WTC11 (cell line): ENCODE results near the gene BLM. TPM values are rescaled to one million over a fixed set of nuclear protein-coding genes. Genes with fewer than 3 reads are reported as not detected.
"Not testable (repeated sequence)": the region's sequence is repeated elsewhere in the genome, so short reads cannot be mapped to it uniquely, and the experiment has no call there.

Experiments
- ATAC-seq: fragments of 200-7000 bp; cut with Tn5 transposase; 2 replicates; pipeline ENCODE4 v1.10.0; 2021; ENCODE audit warnings: mild to moderate bottlenecking, moderate library complexity
- CTCF ChIA-PET: fragments of 300-600 bp; sonication (Branson Sonifier 250); formaldehyde crosslinking; loops from one replicate; lab custom pipeline; 2021; ENCODE audit warnings: antibody characterized with exemption; lab: Charles Lee
- POLR2A ChIA-PET: fragments of 350-600 bp; sonication (Branson Sonifier 250); formaldehyde crosslinking; loops from one replicate; lab custom pipeline; 2021; ENCODE audit warnings: antibody characterized with exemption; lab: Charles Lee
- DNase-seq: peaks from one replicate; pipeline ENCODE4 v3.0.0; 2021; ENCODE audit warnings: low spot score
- H3K27ac Mint-ChIP-seq: 2 replicates; pipeline ENCODE4 v1.8.0; 2021; ENCODE audit warnings: mixed read lengths
- H3K27me3 Mint-ChIP-seq: 2 replicates; pipeline ENCODE4 v1.8.0; 2021; ENCODE audit warnings: low read depth, mild to moderate bottlenecking, moderate library complexity, mixed read lengths
- H3K36me3 Mint-ChIP-seq: 2 replicates; pipeline ENCODE4 v1.8.0; 2021; ENCODE audit warnings: mixed read lengths
- H3K4me1 Mint-ChIP-seq: 2 replicates; pipeline ENCODE4 v1.8.0; 2022; ENCODE audit warnings: mixed read lengths
- H3K4me3 Mint-ChIP-seq: 2 replicates; pipeline ENCODE4 v1.8.0; 2021; ENCODE audit warnings: mild to moderate bottlenecking, moderate library complexity, mixed read lengths
- H3K9me3 Mint-ChIP-seq: 2 replicates; pipeline ENCODE4 v1.8.0; 2021; ENCODE audit warnings: mixed read lengths
- CREM ChIP-seq: sonication (generic); formaldehyde crosslinking; IDR thresholded peaks from 2 replicates; pipeline ENCODE4 v1.8.1; 2022; ENCODE audit warnings: mild to moderate bottlenecking, missing genetic modification reagents, moderate library complexity
- CTCF ChIP-seq: fragments of 200-600 bp; IDR thresholded peaks from 2 replicates; pipeline ENCODE4 v1.8.0; 2022; ENCODE audit warnings: antibody characterized with exemption
- GRHL2 ChIP-seq: fragments of 250-450 bp; sonication (Bioruptor Pico); IDR thresholded peaks from 2 replicates; pipeline ENCODE4 v1.8.0; 2022; ENCODE audit warnings: mild to moderate bottlenecking, moderate library complexity; ENCODE audit not compliant: insufficient replicate concordance, severe bottlenecking
- IRF2 ChIP-seq: sonication (generic); formaldehyde crosslinking; IDR thresholded peaks from 2 replicates; pipeline ENCODE4 v1.8.0; 2022; ENCODE audit warnings: low read depth, missing genetic modification reagents, borderline replicate concordance
- NFE2L1 ChIP-seq: sonication (generic); formaldehyde crosslinking; IDR thresholded peaks from 2 replicates; pipeline ENCODE4 v1.8.1; 2023; ENCODE audit warnings: missing genetic modification reagents
- NFYB ChIP-seq: sonication (generic); formaldehyde crosslinking; conservative IDR thresholded peaks from 2 replicates; pipeline ENCODE4 v1.8.0; 2022; ENCODE audit warnings: low read depth, missing genetic modification reagents
- RORB ChIP-seq: fragments of 250-450 bp; sonication (Bioruptor Pico); IDR thresholded peaks from 2 replicates; pipeline ENCODE4 v1.9.0; 2021; ENCODE audit warnings: mild to moderate bottlenecking
- SP1 ChIP-seq: sonication (generic); formaldehyde crosslinking; conservative IDR thresholded peaks from 2 replicates; pipeline ENCODE4 v1.8.1; 2022; ENCODE audit warnings: missing genetic modification reagents
- TEAD4 ChIP-seq: sonication (generic); formaldehyde crosslinking; IDR thresholded peaks from 2 replicates; pipeline ENCODE4 v1.8.0; 2022; ENCODE audit warnings: mild to moderate bottlenecking, missing genetic modification reagents
- TP53 ChIP-seq: sonication (generic); formaldehyde crosslinking; IDR thresholded peaks from 2 replicates; pipeline ENCODE4 v1.8.1; 2023; ENCODE audit warnings: mild to moderate bottlenecking, missing genetic modification reagents
- ZNF121 ChIP-seq: sonication (generic); formaldehyde crosslinking; IDR thresholded peaks from 2 replicates; pipeline ENCODE4 v1.8.0; 2023; ENCODE audit warnings: missing genetic modification reagents
- ZNF416 ChIP-seq: fragments of 250-450 bp; sonication (Bioruptor Pico); IDR thresholded peaks from 2 replicates; pipeline ENCODE4 v1.9.0; 2021; ENCODE audit warnings: mild to moderate bottlenecking, inconsistent platforms
- ZNF671 ChIP-seq: fragments of 250-450 bp; sonication (Bioruptor Pico); IDR thresholded peaks from 2 replicates; pipeline ENCODE4 v1.8.0; 2021; ENCODE audit warnings: mild to moderate bottlenecking
- total RNA-seq: library from RNA; stranded (reverse); gene quantifications from 3 replicates; pipeline ENCODE4 v1.2.3, GENCODE V29; 2021
- TF ChIP-seq, protein P1 (sequence below): fragments of 250-450 bp; sonication (Bioruptor Pico); IDR thresholded peaks from 2 replicates; pipeline ENCODE4 v1.9.0; 2021; ENCODE audit warnings: mild to moderate bottlenecking

Gene BLM
- total RNA-seq, 1 experiment from 2014 or later, result 40.5 TPM

GRCh38 chr15:90716976-90717821 is at the start of gene BLM (continued):
- TF ChIP-seq RORB (CRISPR knock-in tag) (no peak), SP1 (CRISPR knock-in tag) (peak; percentile 85), CREM (CRISPR knock-in tag) (no peak), GRHL2 (CRISPR knock-in tag) (no peak), IRF2 (no peak), ZNF416 (CRISPR knock-in tag) (no peak), NFE2L1 (CRISPR knock-in tag) (peak; percentile 86; the same call in 1 of the 2 replicates), TP53 (CRISPR knock-in tag) (no peak), ZNF121 (CRISPR knock-in tag) (no peak), TEAD4 (CRISPR knock-in tag) (no peak), NFYB (peak; percentile 86)
- TF ChIP-seq, protein P1, sequence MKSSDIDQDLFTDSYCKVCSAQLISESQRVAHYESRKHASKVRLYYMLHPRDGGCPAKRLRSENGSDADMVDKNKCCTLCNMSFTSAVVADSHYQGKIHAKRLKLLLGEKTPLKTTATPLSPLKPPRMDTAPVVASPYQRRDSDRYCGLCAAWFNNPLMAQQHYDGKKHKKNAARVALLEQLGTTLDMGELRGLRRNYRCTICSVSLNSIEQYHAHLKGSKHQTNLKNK (CRISPR knock-in tag), result no peak

DNA sequence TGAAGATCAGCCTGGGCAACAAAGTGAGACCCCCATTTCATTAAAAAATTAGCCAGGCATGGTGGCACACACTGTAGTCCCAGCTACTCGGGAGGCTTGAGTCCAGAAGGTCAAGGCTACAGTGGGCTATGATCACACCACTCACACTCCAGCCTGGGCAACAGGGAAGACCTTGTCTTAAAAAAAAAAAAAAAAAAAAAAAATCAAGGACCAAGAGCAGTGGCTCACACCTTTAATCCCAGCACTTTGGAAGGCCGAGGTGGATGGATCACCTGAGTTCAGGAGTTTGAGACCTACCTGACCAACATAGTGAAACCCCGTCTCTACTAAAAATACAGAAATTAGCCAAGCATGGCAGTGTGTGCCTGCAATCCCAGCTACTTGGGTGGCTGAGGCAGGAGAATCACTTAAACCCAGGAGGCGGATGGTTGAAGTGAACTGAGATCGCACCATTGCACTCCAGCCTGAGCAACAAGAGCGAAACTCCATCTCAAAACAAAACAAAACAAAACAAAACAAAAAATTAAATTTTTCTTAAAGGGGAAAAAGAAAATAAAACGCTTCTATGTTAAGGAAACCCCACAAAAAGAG is 49.3 kb upstream of the BLM start:
- ATAC-seq, H3K27ac Mint-ChIP-seq, H3K9me3 Mint-ChIP-seq, H3K4me1 Mint-ChIP-seq, H3K27me3 Mint-ChIP-seq, POLR2A ChIA-PET, H3K4me3 Mint-ChIP-seq, H3K36me3 Mint-ChIP-seq, DNase-seq: not testable (repeated sequence)
- CTCF ChIA-PET, result interaction anchor here (0.7 to 2.0 kb wide), 2 partner anchors 20 to 61 kb away, joined by 4 read pairs; no protein-coding TSS in a partner anchor

DNA sequence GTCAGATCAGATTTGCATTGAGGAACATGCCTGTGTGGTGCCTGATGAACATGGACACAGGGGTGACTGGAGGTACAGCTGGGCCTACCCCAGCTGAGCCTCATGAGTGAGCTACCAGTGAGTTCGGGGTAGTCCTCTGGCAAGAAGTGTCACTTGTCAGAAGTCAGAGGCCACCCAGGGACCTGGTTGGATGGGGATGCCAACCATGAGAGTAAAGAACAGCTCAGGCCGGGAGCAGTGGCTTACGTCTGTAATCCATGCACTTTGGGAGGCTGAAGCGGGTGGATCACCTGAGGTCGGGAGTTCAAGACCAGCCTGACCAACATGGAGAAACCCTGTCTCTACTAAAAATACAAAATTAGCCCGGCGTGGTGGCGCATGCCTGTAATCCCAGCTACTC is 46.5 kb upstream of the BLM start:
- H3K36me3 Mint-ChIP-seq, ATAC-seq, H3K27me3 Mint-ChIP-seq, H3K27ac Mint-ChIP-seq, H3K9me3 Mint-ChIP-seq, POLR2A ChIA-PET, H3K4me1 Mint-ChIP-seq, H3K4me3 Mint-ChIP-seq, DNase-seq: not testable (repeated sequence)
- CTCF ChIA-PET, result interaction anchor here (0.6 to 1.5 kb wide), 4 partner anchors 19 to 1464 kb away, joined by 3 to 5 read pairs (median 4); partner anchors contain the start of gene HDDC3

- Mint-ChIP-seq H3K36me3 (no peaks in the 10 kb centered on the region), H3K9me3 (no peaks in the 10 kb centered on the region), H3K4me3 (no peak overlapping the region), H3K27ac (no peak overlapping the region), H3K4me1 (no peaks in the 10 kb centered on the region), H3K27me3 (peaks cover 5% of the 10 kb centered on the region)
- CTCF ChIA-PET, result interaction anchor here (0.6 to 1.5 kb wide), 3 partner anchors 23 to 1464 kb away, joined by 3 to 5 read pairs (median 4); partner anchors contain the start of gene HDDC3
- TF ChIP-seq CTCF (no peak), ZNF671 (CRISPR knock-in tag) (no peak)
- POLR2A ChIA-PET, result no interaction called here
- DNase-seq (no peak), ATAC-seq (no peak)
Measured at GRCh38 chr15:90671216-90671615, 45.9 kb upstream of the BLM start.

GRCh38 chr15:90673357-90673756 is 43.8 kb upstream of the BLM start:
- POLR2A ChIA-PET, H3K36me3 Mint-ChIP-seq, H3K4me3 Mint-ChIP-seq, ATAC-seq, H3K27ac Mint-ChIP-seq, H3K9me3 Mint-ChIP-seq, DNase-seq, H3K4me1 Mint-ChIP-seq, H3K27me3 Mint-ChIP-seq, CTCF ChIA-PET: not testable (repeated sequence)
